Cardiac septum (tissue), 1 donor: ENCODE measurements around the gene ARL8B. TPM values are rescaled to one million over a fixed set of nuclear protein-coding genes. Genes with fewer than 3 reads are reported as not detected.
"Not testable (repeated sequence)": the region's sequence is repeated elsewhere in the genome, so short reads cannot be mapped to it uniquely, and the experiment has no call there.

ENCODE experiments used
- DNase-seq: peaks from one replicate; pipeline ENCODE4 v3.0.0-alpha.2; 2020; ENCODE audit warnings: low spot score
- intact Hi-C: fragments of 100-400 bp; cut with DNase I; formaldehyde crosslinking; loops from one replicate; pipeline ENCODE4 v1.14.0; 2022
- total RNA-seq: library from RNA; stranded (reverse); fragmentation: NEBNext Ultra II Directional; extraction: Animal tissue kit (Norgen Biotek cat#: 25700); gene quantifications from one replicate; pipeline ENCODE4 v1.2.1, GENCODE V29; 2021
- donor health status: DM: no; HTN: no; CAD: no.

ARL8B gene
- total RNA-seq, 1 donor from 2014 or later: 60.1 TPM

GRCh38 chr3:5106371-5106770 is 15.7 kb upstream of the ARL8B start:
- DNase-seq, intact Hi-C loops: not testable (repeated sequence)

- DNase-seq, intact Hi-C loops: not testable (repeated sequence)
These were observed 15.2 kb upstream of the ARL8B start for GRCh38 chr3:5106933-5107334.

- intact Hi-C loops: no loop called here
These were observed 11.8 kb upstream of the ARL8B start for GRCh38 chr3:5110337-5110736.

GRCh38 chr3:5112043-5112442 is 10.0 kb upstream of the ARL8B start:
- no peak for DNase-seq

More at GRCh38 chr3:5110337-5110736, 11.8 kb upstream of the ARL8B start:
- no peak for DNase-seq

GRCh38 chr3:5113726-5114125 is 8.4 kb upstream of the ARL8B start:
- DNase-seq, intact Hi-C loops: not testable (repeated sequence)

More at GRCh38 chr3:5112043-5112442, 10.0 kb upstream of the ARL8B start:
- intact Hi-C loops: no loop called here

GRCh38 chr3:5115506-5116162 is 6.5 kb upstream of the ARL8B start:
- DNase-seq: no peak
- intact Hi-C loops: no loop called here

- DNase-seq: no peak
- intact Hi-C loops: no loop called here
These were observed 5.6 kb upstream of the ARL8B start for GRCh38 chr3:5116538-5116937.

GRCh38 chr3:5120446-5120845 is 1.6 kb upstream of the ARL8B start:
- no peak for DNase-seq
- intact Hi-C loops: no loop called here

- intact Hi-C loops: loop anchor here (1.0 kb wide), 1 partner anchor 64 kb away; the partner anchor contains the start of gene EDEM1
- DNase-seq: no peak
These were observed 932 bp downstream of the ARL8B start for GRCh38 chr3:5122741-5123706.

GRCh38 chr3:5123937-5124336 is 1.8 kb downstream of the ARL8B start:
- no peak for DNase-seq
- intact Hi-C loops: no loop called here

- intact Hi-C loops: no loop called here
These were observed 4.5 kb downstream of the ARL8B start for GRCh38 chr3:5126586-5126985.

GRCh38 chr3:5128849-5129248 is 6.8 kb downstream of the ARL8B start:
- intact Hi-C loops: no loop called here

More at GRCh38 chr3:5126586-5126985, 4.5 kb downstream of the ARL8B start:
- no peak for DNase-seq

GRCh38 chr3:5133239-5134018 is 11.3 kb downstream of the ARL8B start:
- intact Hi-C loops: no loop called here

More at GRCh38 chr3:5128849-5129248, 6.8 kb downstream of the ARL8B start:
- no peak for DNase-seq

GRCh38 chr3:5134019-5134391 is 11.9 kb downstream of the ARL8B start:
- DNase-seq: no peak
- intact Hi-C loops: no loop called here

More at GRCh38 chr3:5133239-5134018, 11.3 kb downstream of the ARL8B start:
- DNase-seq: no peak

- DNase-seq: no peak
- intact Hi-C loops: no loop called here
These were observed 12.4 kb downstream of the ARL8B start for GRCh38 chr3:5134499-5134898.

- no peak for DNase-seq
- intact Hi-C loops: no loop called here
These were observed 14.3 kb downstream of the ARL8B start for GRCh38 chr3:5136211-5136918.

- intact Hi-C loops: no loop called here
- DNase-seq: no peak
These were observed 14.9 kb downstream of the ARL8B start for GRCh38 chr3:5136919-5137429.

- DNase-seq: no peak
- intact Hi-C loops: no loop called here
These were observed 16.3 kb downstream of the ARL8B start for GRCh38 chr3:5138214-5138981.
